AG04450 (cell line): ENCODE data around the gene APBB2. TPM values are rescaled to one million over a fixed set of nuclear protein-coding genes. Genes with fewer than 3 reads are reported as not detected.

ENCODE experiments used
- CTCF ChIA-PET: fragments of 300-600, 350-600 bp; formaldehyde crosslinking; extraction: SDS; loops from one replicate; lab custom pipeline; 2022; ENCODE audit warnings: antibody characterized with exemption, inconsistent platforms; lab: Charles Lee
- POLR2A ChIA-PET: fragments of 350-600 bp; formaldehyde crosslinking; extraction: SDS; loops from one replicate; lab custom pipeline; 2021; ENCODE audit warnings: antibody characterized with exemption, inconsistent platforms; lab: Yijun Ruan, JAX
- DNase-seq: peaks from one replicate; pipeline ENCODE4 v3.0.0-alpha.2; 2011; ENCODE audit warnings: low read depth, low spot score
- H3K27ac ChIP-seq: one replicate; pipeline ENCODE4 v1.5.1; 2012; ENCODE audit warnings: low read depth, low read length, control low read depth
- H3K27me3 ChIP-seq: one replicate; pipeline ENCODE4 v1.6.0; 2012; ENCODE audit warnings: low read length; ENCODE audit not compliant: control insufficient read depth, insufficient read depth
- H3K4me3 ChIP-seq: 2 replicates; pipeline ENCODE4 v1.5.1; 2011; ENCODE audit warnings: mild to moderate bottlenecking, low read depth, low read length, control low read depth
- H3K9me3 ChIP-seq: 2 replicates; pipeline ENCODE4 v1.5.1; 2012; ENCODE audit warnings: low read length; ENCODE audit not compliant: control insufficient read depth, insufficient read depth
- polyA plus RNA-seq: library from polyadenylated mRNA; depleted of rRNA; stranded (reverse); fragments of >200 nt; gene quantifications from 2 replicates; pipeline ENCODE4 v1.2.3, GENCODE V29; 2011
- TF ChIP-seq, protein P1 (sequence below): IDR thresholded peaks from 2 replicates; pipeline ENCODE4 v1.5.1; 2011; ENCODE audit warnings: low read depth, low read length, control low read depth, inconsistent platforms

The APBB2 gene
- polyA plus RNA-seq, 1 experiment = 52.7 TPM

DNA sequence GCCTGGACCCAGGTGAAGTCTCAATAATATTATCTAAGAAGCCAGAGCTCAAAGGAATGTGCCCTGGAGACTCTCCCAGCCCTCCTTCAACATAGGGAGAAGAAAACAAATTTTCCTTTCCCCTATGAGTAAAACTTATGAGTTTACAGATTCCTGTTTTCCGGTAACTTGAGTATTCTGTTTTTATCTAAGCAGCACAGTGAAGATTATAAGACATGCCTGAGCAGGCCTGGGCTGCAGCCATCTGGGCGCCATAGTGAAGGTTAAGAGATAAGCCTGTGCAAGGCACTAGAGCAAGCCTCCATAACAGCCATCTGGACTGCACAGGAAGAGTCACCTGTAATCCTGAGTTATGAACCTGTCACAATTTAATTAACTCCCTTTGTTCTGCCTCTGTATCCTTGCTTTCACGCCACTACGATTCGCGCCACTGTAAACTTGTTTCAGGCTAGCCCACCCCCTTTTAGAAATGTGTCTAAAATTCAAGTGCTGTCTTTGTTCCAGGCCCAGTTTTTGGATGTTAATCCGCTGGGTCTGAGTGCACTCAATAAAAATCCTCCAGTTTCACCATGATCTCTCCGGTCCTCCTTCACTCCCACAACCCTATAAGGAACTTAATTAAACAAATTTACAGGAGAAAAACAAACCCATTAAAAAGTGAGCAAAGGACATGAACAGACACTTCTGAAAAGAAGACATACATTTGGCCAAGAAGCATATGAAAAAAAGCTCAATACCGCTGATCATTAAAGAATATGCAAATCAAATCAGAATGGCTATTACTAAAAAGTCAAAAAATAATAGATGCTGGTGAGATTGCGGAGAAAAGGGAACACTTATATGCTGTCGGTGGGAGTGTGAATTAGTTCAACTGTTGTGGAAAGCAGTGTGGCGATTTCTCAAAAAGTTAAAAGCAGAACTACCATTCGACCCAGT is 189.5 kb downstream of the APBB2 start:
- CTCF ChIA-PET = interaction anchor here (1.2 to 1.6 kb wide), 2 partner anchors 46 to 48 kb away, joined by 3 to 4 read pairs; no protein-coding TSS in a partner anchor
- no peaks in the 10 kb centered on the region for H3K27me3 ChIP-seq
- H3K9me3 ChIP-seq = peaks cover 17% of the 10 kb centered on the region
- no peak for DNase-seq
- POLR2A ChIA-PET = no interaction called here
- TF ChIP-seq, protein P1, sequence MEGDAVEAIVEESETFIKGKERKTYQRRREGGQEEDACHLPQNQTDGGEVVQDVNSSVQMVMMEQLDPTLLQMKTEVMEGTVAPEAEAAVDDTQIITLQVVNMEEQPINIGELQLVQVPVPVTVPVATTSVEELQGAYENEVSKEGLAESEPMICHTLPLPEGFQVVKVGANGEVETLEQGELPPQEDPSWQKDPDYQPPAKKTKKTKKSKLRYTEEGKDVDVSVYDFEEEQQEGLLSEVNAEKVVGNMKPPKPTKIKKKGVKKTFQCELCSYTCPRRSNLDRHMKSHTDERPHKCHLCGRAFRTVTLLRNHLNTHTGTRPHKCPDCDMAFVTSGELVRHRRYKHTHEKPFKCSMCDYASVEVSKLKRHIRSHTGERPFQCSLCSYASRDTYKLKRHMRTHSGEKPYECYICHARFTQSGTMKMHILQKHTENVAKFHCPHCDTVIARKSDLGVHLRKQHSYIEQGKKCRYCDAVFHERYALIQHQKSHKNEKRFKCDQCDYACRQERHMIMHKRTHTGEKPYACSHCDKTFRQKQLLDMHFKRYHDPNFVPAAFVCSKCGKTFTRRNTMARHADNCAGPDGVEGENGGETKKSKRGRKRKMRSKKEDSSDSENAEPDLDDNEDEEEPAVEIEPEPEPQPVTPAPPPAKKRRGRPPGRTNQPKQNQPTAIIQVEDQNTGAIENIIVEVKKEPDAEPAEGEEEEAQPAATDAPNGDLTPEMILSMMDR = no peak
- H3K4me3 ChIP-seq = no peak overlapping the region
- no peak overlapping the region for H3K27ac ChIP-seq

DNA sequence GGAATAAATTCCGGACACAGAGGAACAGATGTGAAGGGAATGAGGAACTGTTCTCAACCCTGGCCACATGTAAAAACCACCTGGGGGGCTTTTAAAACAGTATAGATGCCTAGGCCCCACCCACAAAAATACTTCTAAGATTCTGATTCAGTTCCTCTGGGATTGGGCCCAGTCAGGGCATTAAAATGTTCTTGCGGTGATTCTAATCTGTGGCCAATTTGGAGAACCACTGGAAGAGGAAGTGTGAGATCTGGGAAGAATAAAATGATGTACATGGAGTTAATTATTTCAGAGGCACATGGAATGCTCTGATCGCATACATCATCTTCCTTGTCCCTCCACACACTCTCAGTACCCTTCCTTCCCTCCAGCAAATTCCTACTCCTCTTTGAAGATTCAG is 192.2 kb downstream of the APBB2 start:
- peaks cover 17% of the 10 kb centered on the region for H3K9me3 ChIP-seq
- no peak overlapping the region for H3K4me3 ChIP-seq
- H3K27me3 ChIP-seq = no peaks in the 10 kb centered on the region
- ChIA-PET POLR2A (no interaction called here), CTCF (no interaction called here)
- H3K27ac ChIP-seq = no peak overlapping the region
- TF ChIP-seq, protein P1 = no peak
- DNase-seq = no peak

DNA sequence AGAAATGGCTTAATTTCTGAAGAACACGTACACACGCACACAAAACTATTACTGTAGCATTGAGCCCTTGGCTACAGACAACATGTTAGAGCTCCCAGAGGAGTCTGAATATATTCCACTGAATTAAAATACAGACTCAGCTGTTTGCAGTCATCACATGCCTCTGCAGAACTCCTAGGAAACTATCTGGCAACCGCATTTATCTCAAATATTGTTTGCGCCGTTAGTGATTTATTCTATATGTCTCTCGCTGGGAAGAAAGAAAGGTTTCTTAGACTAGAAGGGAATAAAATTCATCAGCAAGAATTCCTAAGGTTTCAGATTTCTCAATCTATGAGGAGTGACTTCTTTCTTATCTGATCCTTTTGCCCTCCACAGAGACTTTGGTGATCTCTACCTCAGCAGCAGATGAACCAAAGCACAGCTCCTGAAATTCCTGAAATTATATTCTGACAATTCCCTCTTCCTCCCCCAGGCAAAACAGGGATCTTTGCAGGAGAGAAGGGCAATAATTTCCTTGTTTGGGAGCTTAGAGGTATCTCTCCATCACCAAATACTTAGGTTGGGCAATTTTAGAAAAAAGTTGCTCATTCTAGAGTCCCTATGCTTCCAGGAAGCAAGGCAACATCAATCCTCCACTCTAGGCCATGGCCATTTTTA is 199.2 kb downstream of the APBB2 start:
- Histone ChIP-seq H3K27me3 (no peaks in the 10 kb centered on the region), H3K9me3 (no peaks in the 10 kb centered on the region), H3K4me3 (no peak overlapping the region), H3K27ac (no peak overlapping the region)
- DNase-seq = no peak
- TF ChIP-seq, protein P1 = no peak
- ChIA-PET POLR2A (no interaction called here), CTCF (interaction anchor here (0.6 to 1.0 kb wide), 3 partner anchors 50 to 151 kb away, joined by 3 to 10 read pairs (median 5); no protein-coding TSS in a partner anchor)

DNA sequence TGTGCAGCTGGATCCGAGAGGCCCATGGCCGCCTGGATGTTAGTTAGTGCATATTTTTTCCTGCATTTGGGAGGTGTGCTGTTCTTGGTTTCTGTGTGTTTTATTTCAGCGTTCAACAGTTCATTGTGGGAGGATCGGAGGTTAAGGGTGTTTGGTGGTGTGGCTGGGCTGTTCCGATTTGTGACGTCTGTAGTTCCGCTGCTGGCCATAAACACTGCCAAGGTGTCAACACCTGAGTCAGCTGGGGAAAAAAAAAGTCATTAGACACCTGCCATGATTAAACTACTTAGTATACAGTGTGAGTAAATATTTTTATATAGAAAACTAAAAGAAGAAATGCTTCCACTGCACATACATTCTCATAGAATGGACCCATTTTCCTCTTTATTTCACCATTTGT is 200.2 kb downstream of the APBB2 start:
- H3K27ac ChIP-seq = no peak overlapping the region
- no peaks in the 10 kb centered on the region for H3K27me3 ChIP-seq
- no peak overlapping the region for H3K4me3 ChIP-seq
- no peaks in the 10 kb centered on the region for H3K9me3 ChIP-seq
- no peak for DNase-seq
- POLR2A ChIA-PET = no interaction called here
- CTCF ChIA-PET = no interaction called here
- TF ChIP-seq, protein P1 = no peak

DNA sequence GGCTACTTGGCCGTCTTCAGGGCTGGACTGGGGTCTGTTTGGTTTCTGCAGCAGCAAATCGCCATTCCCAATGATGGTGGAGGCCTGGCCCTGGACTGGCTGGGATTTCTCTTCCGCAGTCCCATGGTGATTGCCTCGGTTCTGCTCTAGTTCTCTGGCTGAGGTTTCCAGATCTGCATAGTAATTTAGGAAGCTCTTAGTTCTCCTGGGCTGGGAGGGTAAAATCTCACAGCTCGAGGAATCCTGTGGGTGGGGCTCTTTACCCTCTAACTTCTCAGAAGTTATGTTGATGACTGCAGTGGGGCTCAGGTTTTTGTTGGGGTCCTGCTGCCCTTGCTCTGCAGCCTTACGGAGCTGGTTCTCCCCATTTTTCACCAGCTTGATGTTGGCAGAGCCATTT is 200.6 kb downstream of the APBB2 start:
- Histone ChIP-seq H3K27me3 (no peaks in the 10 kb centered on the region), H3K27ac (no peak overlapping the region), H3K4me3 (no peak overlapping the region), H3K9me3 (no peaks in the 10 kb centered on the region)
- TF ChIP-seq, protein P1 = no peak
- ChIA-PET CTCF (no interaction called here), POLR2A (no interaction called here)
- DNase-seq = no peak
